ENCODE measurements around the gene UHRF1. TPM values are rescaled to one million over a fixed set of nuclear protein-coding genes. Genes with fewer than 3 reads are reported as not detected.

Gene UHRF1
- total and polyA plus RNA-seq, 4 donors, result 0.06 to 57.4 (median 0.73) TPM

GRCh38 chr19:5002143-5002542 is 92.8 kb downstream of the UHRF1 start:
- no peak overlapping the region for H3K9ac ChIP-seq (ENCODE audit: low read depth in 1 of 2, low read length in 2 of 2)
- H3K4me3 ChIP-seq (ENCODE audit: low read depth in 1 of 3, low read length in 3 of 3), result no peak overlapping the region
- DNase-seq (ENCODE audit: low spot score), result no peak
- H3K4me1 ChIP-seq (ENCODE audit: control insufficient read depth in 4 of 4, insufficient read depth in 4 of 4, low read length in 3 of 4), result peaks cover 17 to 35% (median 26%) of the 10 kb centered on the region in 4 donors
- no peaks in the 10 kb centered on the region for H3K27me3 ChIP-seq (ENCODE audit: control insufficient read depth in 4 of 4, insufficient read depth in 4 of 4, low read length in 3 of 4)
- 29% methylated on average over 4 of the region's 4 CpGs for WGBS
- TF ChIP-seq FOXA2 (IDR thresholded peaks at IDR 0.05) (no peak), HNF4A (conservative IDR thresholded peaks at IDR 0.05) (peak; percentile 49 to 73), EGR1 (IDR thresholded peaks at IDR 0.05; ENCODE audit: low read depth in 2 of 2) (no peak), SP1 (IDR thresholded peaks at IDR 0.05) (peak; percentile 41), RXRA (IDR thresholded peaks at IDR 0.05) (peak; percentile 70 to 92), YY1 (IDR thresholded peaks at IDR 0.05) (peak; percentile 88), RAD21 (IDR thresholded peaks at IDR 0.05) (peak in 1 of 2 donors; percentile 4), JUND (IDR thresholded peaks at IDR 0.05) (peak in 1 of 2 donors; percentile 86), MAX (IDR thresholded peaks at IDR 0.05) (peak; percentile 20)
- TF ChIP-seq, protein P1, sequence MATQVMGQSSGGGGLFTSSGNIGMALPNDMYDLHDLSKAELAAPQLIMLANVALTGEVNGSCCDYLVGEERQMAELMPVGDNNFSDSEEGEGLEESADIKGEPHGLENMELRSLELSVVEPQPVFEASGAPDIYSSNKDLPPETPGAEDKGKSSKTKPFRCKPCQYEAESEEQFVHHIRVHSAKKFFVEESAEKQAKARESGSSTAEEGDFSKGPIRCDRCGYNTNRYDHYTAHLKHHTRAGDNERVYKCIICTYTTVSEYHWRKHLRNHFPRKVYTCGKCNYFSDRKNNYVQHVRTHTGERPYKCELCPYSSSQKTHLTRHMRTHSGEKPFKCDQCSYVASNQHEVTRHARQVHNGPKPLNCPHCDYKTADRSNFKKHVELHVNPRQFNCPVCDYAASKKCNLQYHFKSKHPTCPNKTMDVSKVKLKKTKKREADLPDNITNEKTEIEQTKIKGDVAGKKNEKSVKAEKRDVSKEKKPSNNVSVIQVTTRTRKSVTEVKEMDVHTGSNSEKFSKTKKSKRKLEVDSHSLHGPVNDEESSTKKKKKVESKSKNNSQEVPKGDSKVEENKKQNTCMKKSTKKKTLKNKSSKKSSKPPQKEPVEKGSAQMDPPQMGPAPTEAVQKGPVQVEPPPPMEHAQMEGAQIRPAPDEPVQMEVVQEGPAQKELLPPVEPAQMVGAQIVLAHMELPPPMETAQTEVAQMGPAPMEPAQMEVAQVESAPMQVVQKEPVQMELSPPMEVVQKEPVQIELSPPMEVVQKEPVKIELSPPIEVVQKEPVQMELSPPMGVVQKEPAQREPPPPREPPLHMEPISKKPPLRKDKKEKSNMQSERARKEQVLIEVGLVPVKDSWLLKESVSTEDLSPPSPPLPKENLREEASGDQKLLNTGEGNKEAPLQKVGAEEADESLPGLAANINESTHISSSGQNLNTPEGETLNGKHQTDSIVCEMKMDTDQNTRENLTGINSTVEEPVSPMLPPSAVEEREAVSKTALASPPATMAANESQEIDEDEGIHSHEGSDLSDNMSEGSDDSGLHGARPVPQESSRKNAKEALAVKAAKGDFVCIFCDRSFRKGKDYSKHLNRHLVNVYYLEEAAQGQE (IDR thresholded peaks at IDR 0.05), result peak; percentile 51
- TF ChIP-seq, protein P2, sequence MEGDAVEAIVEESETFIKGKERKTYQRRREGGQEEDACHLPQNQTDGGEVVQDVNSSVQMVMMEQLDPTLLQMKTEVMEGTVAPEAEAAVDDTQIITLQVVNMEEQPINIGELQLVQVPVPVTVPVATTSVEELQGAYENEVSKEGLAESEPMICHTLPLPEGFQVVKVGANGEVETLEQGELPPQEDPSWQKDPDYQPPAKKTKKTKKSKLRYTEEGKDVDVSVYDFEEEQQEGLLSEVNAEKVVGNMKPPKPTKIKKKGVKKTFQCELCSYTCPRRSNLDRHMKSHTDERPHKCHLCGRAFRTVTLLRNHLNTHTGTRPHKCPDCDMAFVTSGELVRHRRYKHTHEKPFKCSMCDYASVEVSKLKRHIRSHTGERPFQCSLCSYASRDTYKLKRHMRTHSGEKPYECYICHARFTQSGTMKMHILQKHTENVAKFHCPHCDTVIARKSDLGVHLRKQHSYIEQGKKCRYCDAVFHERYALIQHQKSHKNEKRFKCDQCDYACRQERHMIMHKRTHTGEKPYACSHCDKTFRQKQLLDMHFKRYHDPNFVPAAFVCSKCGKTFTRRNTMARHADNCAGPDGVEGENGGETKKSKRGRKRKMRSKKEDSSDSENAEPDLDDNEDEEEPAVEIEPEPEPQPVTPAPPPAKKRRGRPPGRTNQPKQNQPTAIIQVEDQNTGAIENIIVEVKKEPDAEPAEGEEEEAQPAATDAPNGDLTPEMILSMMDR (IDR thresholded peaks at IDR 0.05; ENCODE audit: low read depth, low read length, missing input control), result no peak
- TF ChIP-seq, protein P3, sequence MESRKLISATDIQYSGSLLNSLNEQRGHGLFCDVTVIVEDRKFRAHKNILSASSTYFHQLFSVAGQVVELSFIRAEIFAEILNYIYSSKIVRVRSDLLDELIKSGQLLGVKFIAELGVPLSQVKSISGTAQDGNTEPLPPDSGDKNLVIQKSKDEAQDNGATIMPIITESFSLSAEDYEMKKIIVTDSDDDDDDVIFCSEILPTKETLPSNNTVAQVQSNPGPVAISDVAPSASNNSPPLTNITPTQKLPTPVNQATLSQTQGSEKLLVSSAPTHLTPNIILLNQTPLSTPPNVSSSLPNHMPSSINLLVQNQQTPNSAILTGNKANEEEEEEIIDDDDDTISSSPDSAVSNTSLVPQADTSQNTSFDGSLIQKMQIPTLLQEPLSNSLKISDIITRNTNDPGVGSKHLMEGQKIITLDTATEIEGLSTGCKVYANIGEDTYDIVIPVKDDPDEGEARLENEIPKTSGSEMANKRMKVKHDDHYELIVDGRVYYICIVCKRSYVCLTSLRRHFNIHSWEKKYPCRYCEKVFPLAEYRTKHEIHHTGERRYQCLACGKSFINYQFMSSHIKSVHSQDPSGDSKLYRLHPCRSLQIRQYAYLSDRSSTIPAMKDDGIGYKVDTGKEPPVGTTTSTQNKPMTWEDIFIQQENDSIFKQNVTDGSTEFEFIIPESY (IDR thresholded peaks at IDR 0.05), result peak; percentile 73
- H3K27ac ChIP-seq (ENCODE audit: low read depth in 1 of 2, low read length in 2 of 2), result peak overlapping the region; percentile 14 to 78
- no peaks in the 10 kb centered on the region for H3K9me3 ChIP-seq (ENCODE audit: control insufficient read depth in 4 of 4, low read length in 3 of 4)
- peaks cover 0 to 3% (median 0%) of the 10 kb centered on the region in 4 donors for H3K36me3 ChIP-seq (ENCODE audit: control insufficient read depth in 4 of 4, insufficient read depth in 3 of 4, low read depth in 1 of 4, low read length in 3 of 4)

DNA sequence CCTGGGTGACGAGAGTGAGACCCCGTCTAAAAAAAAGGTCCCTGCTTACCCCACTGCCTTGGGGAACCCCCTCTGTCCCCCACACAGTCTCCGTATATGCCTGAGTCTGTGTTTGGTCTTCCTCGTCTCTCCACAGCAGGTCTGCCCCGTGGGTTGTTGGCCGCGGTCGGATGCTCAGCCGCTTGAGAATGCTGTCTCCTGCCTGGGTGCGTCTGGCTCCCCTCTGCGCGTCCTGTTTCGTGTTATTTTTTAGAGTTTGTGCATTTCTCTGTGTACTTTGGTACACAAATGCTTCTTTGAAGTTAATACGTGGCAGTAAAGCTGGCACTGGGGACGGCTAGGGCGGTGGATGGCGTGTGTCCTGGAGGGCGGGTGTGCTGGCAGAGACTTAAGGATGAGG is 94.5 kb downstream of the UHRF1 start:
- TF ChIP-seq NR2F2 (IDR thresholded peaks at IDR 0.05) (no peak), TAF1 (conservative IDR thresholded peaks at IDR 0.05) (no peak), FOXA1 (IDR thresholded peaks at IDR 0.05) (no peak), SP1 (IDR thresholded peaks at IDR 0.05) (no peak), RXRA (IDR thresholded peaks at IDR 0.05) (no peak), FOXA2 (IDR thresholded peaks at IDR 0.05) (no peak), HNF4G (IDR thresholded peaks at IDR 0.05) (no peak), GABPA (IDR thresholded peaks at IDR 0.05 in 1 of 2, conservative IDR thresholded peaks at IDR 0.05 in 1 of 2) (no peak), YY1 (IDR thresholded peaks at IDR 0.05) (no peak), JUND (IDR thresholded peaks at IDR 0.05) (no peak), MAX (IDR thresholded peaks at IDR 0.05) (no peak), RAD21 (IDR thresholded peaks at IDR 0.05) (no peak), EGR1 (IDR thresholded peaks at IDR 0.05; ENCODE audit: low read depth in 2 of 2) (no peak)
- TF ChIP-seq, protein P1 (IDR thresholded peaks at IDR 0.05), result no peak
- TF ChIP-seq, protein P2 (IDR thresholded peaks at IDR 0.05; ENCODE audit: low read depth, low read length, missing input control), result no peak
- Histone ChIP-seq H3K27ac (ENCODE audit: low read depth in 1 of 2, low read length in 2 of 2) (peak overlapping the region in 1 of 2 donors; percentile 60), H3K36me3 (ENCODE audit: control insufficient read depth in 4 of 4, insufficient read depth in 3 of 4, low read depth in 1 of 4, low read length in 3 of 4) (no peaks in the 10 kb centered on the region), H3K4me3 (ENCODE audit: low read depth in 1 of 3, low read length in 3 of 3) (no peak overlapping the region), H3K27me3 (ENCODE audit: control insufficient read depth in 4 of 4, insufficient read depth in 4 of 4, low read length in 3 of 4) (no peaks in the 10 kb centered on the region), H3K4me1 (ENCODE audit: control insufficient read depth in 4 of 4, insufficient read depth in 4 of 4, low read length in 3 of 4) (peaks cover 17 to 35% (median 26%) of the 10 kb centered on the region in 4 donors), H3K9me3 (ENCODE audit: control insufficient read depth in 4 of 4, low read length in 3 of 4) (no peaks in the 10 kb centered on the region), H3K9ac (ENCODE audit: low read depth in 1 of 2, low read length in 2 of 2) (no peak overlapping the region)
- DNase-seq (ENCODE audit: low spot score), result no peak
- whole genome bisulfite sequencing, result 77% methylated on average over 18 of the region's 18 CpGs
